ENCODE measurements around the gene SP5. TPM values are rescaled to one million over a fixed set of nuclear protein-coding genes. Genes with fewer than 3 reads are reported as not detected.

The SP5 gene
- total and polyA plus RNA-seq, 9 of the 15 experiments (the other 6 are each of a cell fraction or from before 2014, with no cell fraction given): 0.03 to 1.7 (median 0.16) TPM; not detected in 1

- TF ChIP-seq MGA (IDR thresholded peaks at IDR 0.05) (0 out of 2 replicates have a peak, but pooled peaks have one; percentile 15), ZNF407 (IDR thresholded peaks at IDR 0.05; ENCODE audit: low read depth) (no peak), KHSRP (IDR thresholded peaks at IDR 0.05) (no peak), ZFX (CRISPR knock-in tag; IDR thresholded peaks at IDR 0.05) (no peak), DLX4 (CRISPR knock-in tag; IDR thresholded peaks at IDR 0.05) (no peak), TSC22D4 (tag; IDR thresholded peaks at IDR 0.05) (no peak)
Measured at GRCh38 chr2:170744248-170745002, 29.3 kb downstream of the SP5 start (continued).
